Keratinocyte (primary cell): ENCODE results near the gene LAMA1. TPM values are rescaled to one million over a fixed set of nuclear protein-coding genes. Genes with fewer than 3 reads are reported as not detected.

ENCODE experiments used
- DNase-seq: peaks from one replicate; pipeline ENCODE4 v3.0.0-alpha.2; 2011; ENCODE audit warnings: low read depth, missing footprints, low spot score
- FAIRE-seq: peaks from 2 replicates; lab custom pipeline; 2011; peaks lifted over from hg19 to GRCh38; lab: Jason Lieb, UNC
- H2AFZ ChIP-seq: 2 replicates; pipeline ENCODE4 v1.6.0; 2012; ENCODE audit warnings: low read length, control low read depth, inconsistent platforms; ENCODE audit not compliant: control insufficient read depth
- H3K27ac ChIP-seq: 2 replicates; pipeline ENCODE4 v1.5.1; 2011; ENCODE audit warnings: low read length; ENCODE audit not compliant: control insufficient read depth, insufficient read depth
- H3K27me3 ChIP-seq: 3 replicates; pipeline ENCODE4 v1.6.0; 2011; ENCODE audit warnings: low read length; ENCODE audit not compliant: control insufficient read depth, insufficient read depth; ENCODE audit errors: extremely low read depth
- H3K36me3 ChIP-seq, 2 experiments: 2 replicates in 1 of 2; 3 replicates in 1 of 2; pipeline ENCODE4 v1.5.1; 2011; ENCODE audit warnings: low read length in 2 of 2, mild to moderate bottlenecking in 1 of 2; ENCODE audit not compliant: control insufficient read depth in 2 of 2, insufficient read depth in 2 of 2; ENCODE audit errors: extremely low read depth in 1 of 2
- H3K4me1 ChIP-seq: 3 replicates; pipeline ENCODE4 v1.5.1; 2011; ENCODE audit warnings: low read length; ENCODE audit not compliant: control insufficient read depth, insufficient read depth; ENCODE audit errors: extremely low read depth
- H3K4me2 ChIP-seq: 3 replicates; pipeline ENCODE4 v1.6.0; 2011; ENCODE audit warnings: low read depth, low read length; ENCODE audit not compliant: control insufficient read depth, insufficient read depth; ENCODE audit errors: extremely low read depth
- H3K4me3 ChIP-seq, 3 experiments: fragments of 200-600 bp in 1 of 3; sonication (generic) in 1 of 3; 2 replicates in 2 of 3; 3 replicates in 1 of 3; pipeline ENCODE4 v1.5.1; 2011 to 2016; ENCODE audit warnings: low read length in 3 of 3, mild to moderate bottlenecking in 3 of 3, control low read depth in 2 of 3, inconsistent platforms in 1 of 3, low read depth in 1 of 3, mixed read lengths in 1 of 3, mixed run types in 1 of 3, moderate library complexity in 1 of 3; ENCODE audit not compliant: control insufficient read depth in 2 of 3, insufficient read depth in 2 of 3; ENCODE audit errors: extremely low read depth in 1 of 3
- H3K79me2 ChIP-seq: 2 replicates; pipeline ENCODE4 v1.6.0; 2012; ENCODE audit warnings: low read length; ENCODE audit not compliant: control insufficient read depth, insufficient read depth
- H3K9ac ChIP-seq: 3 replicates; pipeline ENCODE4 v1.6.0; 2011; ENCODE audit warnings: low read length; ENCODE audit not compliant: control insufficient read depth, insufficient read depth; ENCODE audit errors: extremely low read depth
- H3K9me1 ChIP-seq: 3 replicates; pipeline ENCODE4 v1.6.0; 2011; ENCODE audit warnings: low read length; ENCODE audit not compliant: control insufficient read depth, insufficient read depth; ENCODE audit errors: extremely low read depth
- H3K9me3 ChIP-seq: 2 replicates; pipeline ENCODE4 v1.5.1; 2012; ENCODE audit warnings: low read depth, low read length; ENCODE audit not compliant: control insufficient read depth
- H4K20me1 ChIP-seq: 3 replicates; pipeline ENCODE4 v1.6.0; 2011; ENCODE audit warnings: low read length; ENCODE audit not compliant: control insufficient read depth, insufficient read depth; ENCODE audit errors: extremely low read depth
- CTCF ChIP-seq, 3 experiments: IDR thresholded peaks in 1 of 3; conservative IDR thresholded peaks in 1 of 3; optimal IDR thresholded peaks in 1 of 3; 2 replicates in 2 of 3; 3 replicates in 1 of 3; pipeline versions ENCODE3 to v1.5.1; 2011; ENCODE audit warnings: low read length in 3 of 3, mild to moderate bottlenecking in 3 of 3, moderate library complexity in 2 of 3, control low read depth in 1 of 3, inconsistent platforms in 1 of 3; ENCODE audit not compliant: insufficient read depth in 2 of 3; ENCODE audit errors: extremely low read depth in 1 of 3
- EZH2 ChIP-seq: IDR thresholded peaks from one replicate; pipeline ENCODE4 v1.6.1; 2012; ENCODE audit warnings: inconsistent platforms, mild to moderate bottlenecking, low read length, moderate library complexity
- dilution Hi-C: fragments of 300-500 bp; cut with MboI; formaldehyde crosslinking; loops from one replicate; pipeline ENCODE4 v1.7.0; 2020; ENCODE audit warnings: low sequenced_read_pairs; ENCODE audit not compliant: extremely low pct_ligation_motif_present
- polyA plus RNA-seq, 5 experiments: library from polyadenylated mRNA; depleted of rRNA in 3 of 5; stranded (reverse) in 3 of 5; stranded (forward) in 1 of 5; unstranded in 1 of 5; fragments of >200 nt; gene quantifications; 1 replicate in 1 of 5; 2 replicates in 3 of 5; 3 replicates in 1 of 5; pipeline versions ENCODE4 v1.2.1 to v1.2.3, GENCODE V29; 2011 to 2012; ENCODE audit warnings: missing spikeins in 2 of 5, low read depth in 1 of 5, low replicate concordance in 1 of 5

Gene LAMA1
- polyA plus RNA-seq, 1 donor (not counting 4 experiments of a cell fraction or from before 2014, with no cell fraction given), result 2.1 TPM

GRCh38 chr18:6917072-6917471, 200.5 kb downstream of the LAMA1 start:
- Histone ChIP-seq H3K27ac (no peak overlapping the region), H3K36me3 (no peaks in the 10 kb centered on the region), H2AFZ (no peak overlapping the region), H3K79me2 (no peaks in the 10 kb centered on the region), H4K20me1 (no peaks in the 10 kb centered on the region), H3K4me3 (no peak overlapping the region), H3K9me3 (no peaks in the 10 kb centered on the region), H3K4me1 (no peaks in the 10 kb centered on the region), H3K9ac (no peak overlapping the region), H3K27me3 (peaks cover 7% of the 10 kb centered on the region), H3K9me1 (no peaks in the 10 kb centered on the region), H3K4me2 (no peak overlapping the region)
- FAIRE-seq, result no peak
- no peak for DNase-seq
- no peak for TF ChIP-seq EZH2
- no peak for TF ChIP-seq CTCF (optimal IDR thresholded peaks at IDR 0.05 in 1 of 3, IDR thresholded peaks at IDR 0.05 in 1 of 3, conservative IDR thresholded peaks at IDR 0.05 in 1 of 3; ENCODE audit: extremely low read depth in 1 of 3, insufficient read depth in 2 of 3, low read length in 3 of 3)
- dilution Hi-C loops, result no loop called here

DNA sequence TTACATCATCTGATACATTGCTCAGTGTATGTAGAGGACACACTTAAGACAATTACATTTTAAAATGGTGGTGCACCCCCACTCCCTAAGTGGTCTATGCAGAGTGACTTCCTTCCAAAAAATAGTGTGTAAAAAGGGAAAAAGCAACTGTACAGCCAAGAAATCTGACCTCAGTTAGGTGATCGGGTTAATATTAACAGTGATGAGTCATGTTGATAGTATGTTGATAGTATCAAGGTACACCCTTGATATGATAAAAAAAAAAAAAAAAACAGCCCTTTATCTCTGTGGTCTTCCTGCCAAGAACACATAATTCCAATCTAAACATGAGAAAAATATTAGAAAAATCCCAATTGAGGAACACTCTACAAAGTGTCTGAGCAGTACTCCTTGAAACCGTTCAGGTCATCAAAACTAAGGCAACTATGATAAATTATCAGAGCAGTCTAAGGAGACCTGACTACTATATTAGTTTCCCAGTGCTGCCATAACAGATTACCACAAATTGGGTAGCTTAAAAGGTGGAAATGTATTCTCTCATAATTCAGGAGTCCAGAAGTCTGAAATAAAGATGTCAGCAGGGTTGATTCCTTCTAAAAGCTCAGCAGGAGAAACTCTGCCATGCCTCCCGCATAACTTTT, 216.2 kb downstream of the LAMA1 start:
- Histone ChIP-seq H3K4me1 (peaks cover 6% of the 10 kb centered on the region), H4K20me1 (no peaks in the 10 kb centered on the region), H2AFZ (no peak overlapping the region), H3K4me3 (no peak overlapping the region), H3K27ac (no peak overlapping the region), H3K79me2 (no peaks in the 10 kb centered on the region), H3K9me1 (no peaks in the 10 kb centered on the region), H3K9ac (no peak overlapping the region), H3K36me3 (no peaks in the 10 kb centered on the region), H3K27me3 (no peaks in the 10 kb centered on the region), H3K4me2 (no peak overlapping the region), H3K9me3 (no peaks in the 10 kb centered on the region)
- TF ChIP-seq EZH2 (no peak), CTCF (optimal IDR thresholded peaks at IDR 0.05 in 1 of 3, IDR thresholded peaks at IDR 0.05 in 1 of 3, conservative IDR thresholded peaks at IDR 0.05 in 1 of 3; ENCODE audit: extremely low read depth in 1 of 3, insufficient read depth in 2 of 3, low read length in 3 of 3) (no peak)
- dilution Hi-C loops, result no loop called here
- no peak for DNase-seq
- no peak for FAIRE-seq
